KMS-11 (cell line): ENCODE data around the gene KATNB1.
"Not testable (repeated sequence)": the region's sequence is repeated elsewhere in the genome, so short reads cannot be mapped to it uniquely, and the experiment has no call there.

ENCODE experiments used
- H2AFZ ChIP-seq: fragments of 200-600 bp; sonication (generic); 2 replicates; pipeline ENCODE4 v1.6.1; 2016; ENCODE audit warnings: antibody characterized with exemption, mixed run types, low read depth
- H3K27ac ChIP-seq: fragments of 200-600 bp; sonication (generic); 2 replicates; pipeline ENCODE4 v1.6.1; 2016; ENCODE audit warnings: mild to moderate bottlenecking, mixed run types
- H3K27me3 ChIP-seq: fragments of 200-600 bp; sonication (generic); 2 replicates; pipeline ENCODE4 v1.6.1; 2017; ENCODE audit warnings: mild to moderate bottlenecking, low read depth, mixed run types, moderate library complexity; ENCODE audit not compliant: insufficient read depth
- H3K36me3 ChIP-seq: fragments of 200-600 bp; sonication (generic); 2 replicates; pipeline ENCODE4 v1.6.1; 2017; ENCODE audit warnings: mild to moderate bottlenecking, mixed run types; ENCODE audit not compliant: insufficient read depth
- H3K4me1 ChIP-seq: fragments of 200-600 bp; sonication (generic); 2 replicates; pipeline ENCODE4 v1.6.1; 2016; ENCODE audit warnings: mild to moderate bottlenecking, low read depth, mixed run types; ENCODE audit not compliant: poor library complexity, severe bottlenecking
- H3K4me2 ChIP-seq: fragments of 200-600 bp; sonication (generic); 2 replicates; pipeline ENCODE4 v1.7.0; 2016; ENCODE audit warnings: mild to moderate bottlenecking, mixed run types
- H3K4me3 ChIP-seq: fragments of 200-600 bp; sonication (generic); IDR thresholded peaks from 2 replicates; pipeline ENCODE4 v1.6.1; 2017; ENCODE audit warnings: low read depth, low read length, mixed read lengths; ENCODE audit not compliant: insufficient read depth
- H3K79me2 ChIP-seq: fragments of 200-600 bp; sonication (generic); 2 replicates; pipeline ENCODE4 v1.6.1; 2016; ENCODE audit warnings: low read depth, mixed run types; ENCODE audit not compliant: insufficient read depth
- H3K9ac ChIP-seq: fragments of 200-600 bp; sonication (generic); 2 replicates; pipeline ENCODE4 v1.6.1; 2016; ENCODE audit warnings: mild to moderate bottlenecking, mixed run types
- H4K20me1 ChIP-seq: fragments of 200-600 bp; sonication (generic); 2 replicates; pipeline ENCODE4 v1.6.1; 2016; ENCODE audit warnings: mild to moderate bottlenecking, mixed run types; ENCODE audit not compliant: insufficient read depth
- TF ChIP-seq, protein P1 (sequence below): fragments of 200-600 bp; sonication (generic); conservative IDR thresholded peaks from 2 replicates; pipeline ENCODE4 v1.6.1; 2017; ENCODE audit warnings: low read depth, mild to moderate bottlenecking, antibody characterized with exemption, low read length, moderate library complexity, mixed read lengths

Gene KATNB1

DNA sequence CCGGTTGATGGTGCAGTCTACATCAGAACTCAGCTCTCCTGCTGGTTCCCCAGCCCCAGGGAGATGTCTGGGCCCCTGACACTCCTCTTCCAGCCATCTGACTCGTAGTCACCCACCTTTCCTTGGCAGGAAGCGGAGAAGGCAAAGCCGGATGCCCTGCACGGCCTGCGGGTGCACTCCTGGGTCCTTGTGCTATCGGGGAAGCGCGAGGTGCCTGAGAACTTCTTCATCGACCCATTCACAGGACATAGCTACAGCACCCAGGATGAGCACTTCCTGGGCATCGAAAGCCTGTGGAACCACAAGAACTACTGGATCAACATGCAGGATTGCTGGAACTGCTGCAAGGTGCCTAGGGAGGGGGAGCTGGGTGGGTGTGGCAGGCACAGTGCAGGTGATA, 28.2 kb upstream of the KATNB1 start:
- no peak overlapping the region for H2AFZ ChIP-seq
- TF ChIP-seq, protein P1, sequence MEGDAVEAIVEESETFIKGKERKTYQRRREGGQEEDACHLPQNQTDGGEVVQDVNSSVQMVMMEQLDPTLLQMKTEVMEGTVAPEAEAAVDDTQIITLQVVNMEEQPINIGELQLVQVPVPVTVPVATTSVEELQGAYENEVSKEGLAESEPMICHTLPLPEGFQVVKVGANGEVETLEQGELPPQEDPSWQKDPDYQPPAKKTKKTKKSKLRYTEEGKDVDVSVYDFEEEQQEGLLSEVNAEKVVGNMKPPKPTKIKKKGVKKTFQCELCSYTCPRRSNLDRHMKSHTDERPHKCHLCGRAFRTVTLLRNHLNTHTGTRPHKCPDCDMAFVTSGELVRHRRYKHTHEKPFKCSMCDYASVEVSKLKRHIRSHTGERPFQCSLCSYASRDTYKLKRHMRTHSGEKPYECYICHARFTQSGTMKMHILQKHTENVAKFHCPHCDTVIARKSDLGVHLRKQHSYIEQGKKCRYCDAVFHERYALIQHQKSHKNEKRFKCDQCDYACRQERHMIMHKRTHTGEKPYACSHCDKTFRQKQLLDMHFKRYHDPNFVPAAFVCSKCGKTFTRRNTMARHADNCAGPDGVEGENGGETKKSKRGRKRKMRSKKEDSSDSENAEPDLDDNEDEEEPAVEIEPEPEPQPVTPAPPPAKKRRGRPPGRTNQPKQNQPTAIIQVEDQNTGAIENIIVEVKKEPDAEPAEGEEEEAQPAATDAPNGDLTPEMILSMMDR, result no peak

DNA sequence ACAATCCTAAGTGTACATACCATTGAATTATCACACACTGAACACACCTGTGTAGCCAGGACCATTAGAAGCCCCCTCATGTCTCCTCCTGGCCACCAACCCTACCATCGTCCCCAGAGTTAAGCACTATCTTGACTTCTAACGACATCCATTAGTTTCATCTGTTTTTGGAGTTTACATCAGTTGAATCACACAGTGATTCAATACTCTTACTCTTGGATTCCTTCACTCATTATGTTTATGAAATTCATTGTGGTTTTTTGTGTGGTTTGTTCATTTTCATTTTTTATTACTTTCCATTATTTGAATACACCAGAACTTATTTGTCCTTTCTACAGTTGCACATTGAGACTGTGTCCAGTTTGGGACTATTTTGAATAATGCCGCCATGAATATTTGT, 27.4 kb upstream of the KATNB1 start:
- TF ChIP-seq, protein P1, result no peak
- no peaks in the 10 kb centered on the region for H3K27me3 ChIP-seq
- H3K4me3 ChIP-seq, result no peak overlapping the region
- H3K4me2 ChIP-seq, result no peak overlapping the region
- no peak overlapping the region for H3K9ac ChIP-seq
- no peaks in the 10 kb centered on the region for H4K20me1 ChIP-seq
- no peak overlapping the region for H2AFZ ChIP-seq
- H3K79me2 ChIP-seq, result no peaks in the 10 kb centered on the region
- H3K36me3 ChIP-seq, result no peaks in the 10 kb centered on the region
- no peaks in the 10 kb centered on the region for H3K4me1 ChIP-seq
- no peak overlapping the region for H3K27ac ChIP-seq

More for the DNA sequence above, 28.2 kb upstream of the KATNB1 start:
- no peak overlapping the region for H3K4me2 ChIP-seq
- H3K36me3 ChIP-seq, result no peaks in the 10 kb centered on the region
- H4K20me1 ChIP-seq, result no peaks in the 10 kb centered on the region
- H3K4me1 ChIP-seq, result no peaks in the 10 kb centered on the region
- H3K9ac ChIP-seq, result no peak overlapping the region
- no peaks in the 10 kb centered on the region for H3K79me2 ChIP-seq
- no peaks in the 10 kb centered on the region for H3K27me3 ChIP-seq
- no peak overlapping the region for H3K4me3 ChIP-seq
- H3K27ac ChIP-seq, result no peak overlapping the region

DNA sequence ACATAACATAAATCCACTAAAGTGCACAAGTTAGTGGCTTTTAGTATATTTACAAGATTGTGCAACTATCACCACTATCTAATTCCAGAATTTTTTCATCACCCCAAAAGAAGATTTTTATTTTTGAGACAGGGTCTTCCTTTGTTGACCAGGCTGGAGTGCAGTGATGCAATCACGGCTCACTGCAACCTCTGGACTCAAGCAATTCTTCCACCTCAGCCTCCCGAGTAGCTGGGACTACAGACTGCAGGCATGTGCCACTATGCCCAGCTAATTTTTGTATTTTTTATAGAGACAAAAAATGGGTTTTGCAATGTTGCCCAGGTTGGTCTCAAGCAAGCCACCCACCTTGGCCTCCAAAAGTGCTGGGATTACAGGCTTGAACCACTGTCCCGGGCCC, 25.9 kb upstream of the KATNB1 start:
- Histone ChIP-seq H3K27ac (no peak overlapping the region), H3K4me2 (no peak overlapping the region), H3K9ac (no peak overlapping the region), H3K79me2 (no peaks in the 10 kb centered on the region), H3K36me3 (no peaks in the 10 kb centered on the region), H4K20me1 (no peaks in the 10 kb centered on the region), H2AFZ (no peak overlapping the region), H3K4me1 (no peaks in the 10 kb centered on the region), H3K4me3 (no peak overlapping the region), H3K27me3 (no peaks in the 10 kb centered on the region)
- TF ChIP-seq, protein P1, result no peak

DNA sequence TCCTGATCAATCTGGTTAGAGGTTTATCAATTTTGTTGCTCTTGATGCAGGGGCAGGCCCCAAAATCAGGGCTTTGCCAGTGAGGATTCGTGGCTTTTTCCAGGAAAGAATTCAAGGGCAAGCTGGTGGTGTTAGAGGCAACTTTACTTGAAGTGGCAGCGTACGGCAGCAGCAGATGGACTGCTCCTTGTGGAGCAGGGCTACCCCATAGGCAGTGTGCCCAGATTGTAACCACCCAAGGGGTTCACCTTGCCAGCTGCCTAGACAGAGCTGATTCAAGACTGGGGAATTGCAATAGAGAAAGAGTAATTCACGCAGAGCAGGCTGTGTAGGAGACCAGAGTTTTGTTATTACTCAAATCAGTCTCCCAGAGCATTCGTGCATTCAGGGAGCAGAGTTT, 24.2 kb upstream of the KATNB1 start:
- no peak overlapping the region for H3K4me3 ChIP-seq
- H3K4me1 ChIP-seq, result no peaks in the 10 kb centered on the region
- no peak overlapping the region for H3K4me2 ChIP-seq
- no peak overlapping the region for H2AFZ ChIP-seq
- H4K20me1 ChIP-seq, result no peaks in the 10 kb centered on the region
- TF ChIP-seq, protein P1, result no peak
- H3K36me3 ChIP-seq, result no peaks in the 10 kb centered on the region
- H3K27ac ChIP-seq, result no peak overlapping the region
- H3K27me3 ChIP-seq, result no peaks in the 10 kb centered on the region
- H3K79me2 ChIP-seq, result no peaks in the 10 kb centered on the region
- H3K9ac ChIP-seq, result no peak overlapping the region

DNA sequence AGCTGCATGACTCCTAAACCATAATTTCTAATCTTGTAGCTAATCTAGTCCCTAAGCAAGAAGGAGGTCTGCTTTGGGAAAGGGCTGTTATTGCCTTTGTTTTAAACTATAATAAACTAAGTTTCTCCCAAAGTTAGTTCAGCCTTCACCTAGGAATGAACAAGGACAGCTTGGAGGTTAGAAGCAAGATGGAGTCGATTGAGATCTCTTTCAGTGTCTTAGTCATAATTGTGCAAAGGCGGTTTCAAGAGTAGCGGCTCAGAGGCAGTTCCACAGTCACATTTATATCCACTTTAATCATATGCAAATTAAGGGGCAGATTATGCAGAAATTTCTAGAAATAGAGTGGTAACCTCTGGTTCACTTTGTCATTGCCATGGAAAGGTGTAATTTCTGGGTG, 23.6 kb upstream of the KATNB1 start:
- Histone ChIP-seq H3K27me3 (no peaks in the 10 kb centered on the region), H3K36me3 (no peaks in the 10 kb centered on the region)

DNA sequence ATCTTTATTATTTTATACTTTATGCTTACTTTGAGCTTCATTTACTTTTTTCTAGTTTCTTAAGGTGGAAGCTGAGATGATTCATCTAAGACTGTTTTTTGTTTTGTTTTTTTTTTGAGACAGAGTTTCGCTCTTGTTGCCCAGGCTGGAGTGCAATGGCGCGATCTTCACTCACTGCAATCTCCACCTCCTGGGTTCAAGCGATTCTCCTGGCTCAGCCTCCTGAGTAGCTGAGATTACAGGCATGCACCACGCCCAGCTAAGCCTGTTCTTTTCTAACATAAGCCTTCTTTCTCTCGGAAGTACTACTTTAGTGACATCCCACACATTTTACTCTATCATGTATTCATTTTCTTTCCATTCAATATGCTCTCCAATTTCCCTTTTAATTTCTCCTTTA, 23.0 kb upstream of the KATNB1 start:
- H3K27me3 ChIP-seq, H3K4me3 ChIP-seq, H3K4me1 ChIP-seq, H3K4me2 ChIP-seq, H2AFZ ChIP-seq, H3K27ac ChIP-seq, H3K36me3 ChIP-seq, H3K9ac ChIP-seq, H3K79me2 ChIP-seq, H4K20me1 ChIP-seq: not testable (repeated sequence)

More for the DNA sequence above, 23.6 kb upstream of the KATNB1 start:
- Histone ChIP-seq H3K4me3 (no peak overlapping the region), H4K20me1 (no peaks in the 10 kb centered on the region), H3K4me1 (no peaks in the 10 kb centered on the region), H3K4me2 (no peak overlapping the region), H3K9ac (no peak overlapping the region), H2AFZ (no peak overlapping the region), H3K79me2 (no peaks in the 10 kb centered on the region), H3K27ac (no peak overlapping the region)
- TF ChIP-seq, protein P1, result no peak
